Natural killer cell (primary cell): ENCODE measurements around the gene YPEL1. TPM values are rescaled to one million over a fixed set of nuclear protein-coding genes. Genes with fewer than 3 reads are reported as not detected.

Source experiments
- ATAC-seq, 3 donors: fragments of 150-1000 bp in 2 of 3; fragments of 200-7000 bp in 1 of 3; cut with Tn5 transposase; 1 replicate in 1 of 3; 2 replicates in 2 of 3; pipeline ENCODE4 v1.10.0; 2021; ENCODE audit warnings: mild to moderate bottlenecking in 2 of 3, moderate library complexity in 2 of 3
- DNase-seq, 2 donors: peaks; one replicate each; pipeline versions ENCODE4 v3.0.0 to v3.0.0-alpha.2; 2013 to 2021; ENCODE audit warnings: mixed read lengths in 1 of 2
- H3K27ac ChIP-seq: one replicate; pipeline ENCODE4 v1.5.1; 2013; ENCODE audit warnings: mild to moderate bottlenecking, low read length
- H3K27me3 ChIP-seq: one replicate; pipeline ENCODE4 v1.6.1; 2013; ENCODE audit warnings: low read length; ENCODE audit not compliant: control insufficient read depth, insufficient read depth
- H3K36me3 ChIP-seq: one replicate; pipeline ENCODE4 v1.6.1; 2013; ENCODE audit warnings: low read length; ENCODE audit not compliant: control insufficient read depth, insufficient read depth
- H3K4me1 ChIP-seq: one replicate; pipeline ENCODE4 v1.6.1; 2013; ENCODE audit warnings: low read length; ENCODE audit not compliant: control insufficient read depth, insufficient read depth
- H3K4me3 ChIP-seq: one replicate; pipeline ENCODE4 v1.5.1; 2013; ENCODE audit warnings: low read length
- H3K9me3 ChIP-seq: one replicate; pipeline ENCODE4 v1.6.1; 2013; ENCODE audit warnings: low read length; ENCODE audit not compliant: control insufficient read depth, insufficient read depth
- H3K27ac Mint-ChIP-seq, 2 donors: one replicate each; pipeline ENCODE4 v1.8.0; 2022; ENCODE audit warnings: mild to moderate bottlenecking in 2 of 2, mixed read lengths in 2 of 2, moderate library complexity in 1 of 2
- H3K27me3 Mint-ChIP-seq, 2 donors: one replicate each; pipeline ENCODE4 v1.8.0; 2022; ENCODE audit warnings: low read depth in 2 of 2, mixed read lengths in 2 of 2
- H3K36me3 Mint-ChIP-seq: one replicate; pipeline ENCODE4 v1.8.0; 2022; ENCODE audit warnings: mixed read lengths
- H3K4me1 Mint-ChIP-seq, 2 donors: one replicate each; pipeline ENCODE4 v1.8.0; 2022; ENCODE audit warnings: mixed read lengths in 2 of 2
- H3K4me3 Mint-ChIP-seq: one replicate; pipeline ENCODE4 v1.8.0; 2022; ENCODE audit warnings: mild to moderate bottlenecking, moderate library complexity, mixed read lengths
- H3K9me3 Mint-ChIP-seq, 2 donors: one replicate each; pipeline ENCODE4 v1.8.0; 2022; ENCODE audit warnings: mixed read lengths in 2 of 2
- WGBS: methylation state at CpG from one replicate; pipeline ENCODE4 v1.1.7; 2013; ENCODE audit warnings: missing lambda C conversion rate; ENCODE audit not compliant: insufficient coverage; 5-methylcytosine and 5-hydroxymethylcytosine counted together
- intact Hi-C: fragments of 100-400 bp; cut with micrococcal nuclease; formaldehyde crosslinking; loops from one replicate; pipeline ENCODE4 v1.14.2; 2022
- total RNA-seq, 4 donors: library from RNA; stranded (reverse); fragments of 120-200 nt in 1 of 4; gene quantifications; one replicate each; pipeline versions ENCODE4 v1.2.3 to v1.2.4, GENCODE V29; 2013 to 2022
- TF ChIP-seq, protein P1 (sequence below): fragments of 200-600 bp; IDR thresholded peaks from one replicate; pipeline ENCODE4 v1.8.0; 2022; ENCODE audit warnings: antibody characterized with exemption

Gene YPEL1
- total RNA-seq, 3 donors from 2014 or later (not counting 1 experiment from before 2014, with no cell fraction given), result 59.9 to 86.3 (median 68.8) TPM

DNA sequence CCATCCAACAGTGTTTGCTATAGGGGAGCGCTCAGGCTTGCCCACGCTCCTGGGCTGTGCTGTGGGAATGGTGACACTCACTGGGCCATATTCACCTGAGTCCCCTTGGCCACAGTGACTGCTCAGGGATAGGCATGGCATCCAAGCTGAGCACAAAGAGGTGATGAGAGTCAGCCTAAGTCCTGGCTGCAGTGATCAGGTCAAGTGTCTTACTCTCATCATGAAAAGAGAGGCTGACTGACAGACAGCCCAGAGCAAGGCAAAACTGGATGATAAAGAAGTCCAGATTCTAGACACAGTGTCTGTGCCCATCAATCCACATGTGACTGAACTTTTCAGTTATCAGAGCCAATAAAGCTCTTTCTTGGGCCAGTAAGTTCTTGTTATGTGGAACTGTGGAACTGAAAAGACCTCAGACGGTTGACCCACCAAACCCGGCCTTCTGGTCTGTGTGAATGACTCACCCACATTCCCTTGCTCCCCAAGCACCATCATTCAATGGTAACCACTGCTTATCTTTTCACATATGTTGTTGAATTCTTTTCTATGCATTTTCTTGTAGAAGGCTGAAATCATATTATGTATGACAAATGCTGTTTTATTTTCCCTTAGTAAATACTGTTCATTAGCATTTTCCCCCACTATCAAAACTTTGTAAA lies 43.2 kb upstream of the YPEL1 start:
- Histone ChIP-seq H3K4me3 (no peak overlapping the region), H3K36me3 (peaks cover 26% of the 10 kb centered on the region), H3K27ac (peak overlapping the region; percentile 1), H3K9me3 (no peaks in the 10 kb centered on the region), H3K4me1 (peaks cover 30% of the 10 kb centered on the region), H3K27me3 (no peaks in the 10 kb centered on the region)
- Mint-ChIP-seq H3K4me3 (peak overlapping the region; percentile 54), H3K27ac (peak overlapping the region; percentile 23 to 87), H3K9me3 (no peaks in the 10 kb centered on the region), H3K27me3 (no peaks in the 10 kb centered on the region), H3K4me1 (peaks cover 35 to 54% of the 10 kb centered on the region in 2 donors), H3K36me3 (peaks cover 7% of the 10 kb centered on the region)
- ATAC-seq, result peak in 1 of 3 donors; percentile 11
- WGBS, result 90% methylated on average over 2 of the region's 4 CpGs
- TF ChIP-seq, protein P1, sequence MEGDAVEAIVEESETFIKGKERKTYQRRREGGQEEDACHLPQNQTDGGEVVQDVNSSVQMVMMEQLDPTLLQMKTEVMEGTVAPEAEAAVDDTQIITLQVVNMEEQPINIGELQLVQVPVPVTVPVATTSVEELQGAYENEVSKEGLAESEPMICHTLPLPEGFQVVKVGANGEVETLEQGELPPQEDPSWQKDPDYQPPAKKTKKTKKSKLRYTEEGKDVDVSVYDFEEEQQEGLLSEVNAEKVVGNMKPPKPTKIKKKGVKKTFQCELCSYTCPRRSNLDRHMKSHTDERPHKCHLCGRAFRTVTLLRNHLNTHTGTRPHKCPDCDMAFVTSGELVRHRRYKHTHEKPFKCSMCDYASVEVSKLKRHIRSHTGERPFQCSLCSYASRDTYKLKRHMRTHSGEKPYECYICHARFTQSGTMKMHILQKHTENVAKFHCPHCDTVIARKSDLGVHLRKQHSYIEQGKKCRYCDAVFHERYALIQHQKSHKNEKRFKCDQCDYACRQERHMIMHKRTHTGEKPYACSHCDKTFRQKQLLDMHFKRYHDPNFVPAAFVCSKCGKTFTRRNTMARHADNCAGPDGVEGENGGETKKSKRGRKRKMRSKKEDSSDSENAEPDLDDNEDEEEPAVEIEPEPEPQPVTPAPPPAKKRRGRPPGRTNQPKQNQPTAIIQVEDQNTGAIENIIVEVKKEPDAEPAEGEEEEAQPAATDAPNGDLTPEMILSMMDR, result no peak
- DNase-seq, result no peak
- intact Hi-C loops, result no loop called here

DNA sequence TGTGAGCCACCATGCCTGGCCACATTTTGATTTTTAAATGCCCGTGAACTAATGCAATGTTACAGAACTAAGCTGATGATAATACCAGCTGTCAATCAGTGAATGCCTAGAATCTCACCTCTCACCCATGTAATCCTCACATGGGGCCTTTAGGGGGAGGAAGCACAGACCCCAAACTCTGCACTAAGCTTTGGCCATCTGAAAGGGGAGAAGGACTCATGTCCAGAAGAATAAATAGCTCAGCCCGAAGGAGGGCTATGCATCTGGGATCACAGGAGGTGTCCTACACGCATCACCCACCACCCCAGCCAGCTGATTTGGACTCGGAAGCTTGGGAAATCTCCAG lies 36.0 kb upstream of the YPEL1 start:
- Mint-ChIP-seq H3K4me1 (peaks cover 48 to 76% of the 10 kb centered on the region in 2 donors), H3K27ac (peak overlapping the region; percentile 88 to 95), H3K27me3 (no peaks in the 10 kb centered on the region), H3K4me3 (peak overlapping the region; percentile 87), H3K36me3 (peaks cover 7% of the 10 kb centered on the region), H3K9me3 (no peaks in the 10 kb centered on the region)
- Histone ChIP-seq H3K27me3 (no peaks in the 10 kb centered on the region), H3K9me3 (no peaks in the 10 kb centered on the region), H3K4me1 (peaks cover 72% of the 10 kb centered on the region), H3K36me3 (peaks cover 42% of the 10 kb centered on the region), H3K27ac (peak overlapping the region; percentile 63), H3K4me3 (no peak overlapping the region)
- DNase-seq (no peak), ATAC-seq (no peak)
- intact Hi-C loops, result loop anchor here (5.0 kb wide), 1 partner anchor 61 kb away; no protein-coding TSS in a partner anchor
- whole genome bisulfite sequencing, result 52% methylated on average over 3 of the region's 4 CpGs
- TF ChIP-seq, protein P1, result no peak

DNA sequence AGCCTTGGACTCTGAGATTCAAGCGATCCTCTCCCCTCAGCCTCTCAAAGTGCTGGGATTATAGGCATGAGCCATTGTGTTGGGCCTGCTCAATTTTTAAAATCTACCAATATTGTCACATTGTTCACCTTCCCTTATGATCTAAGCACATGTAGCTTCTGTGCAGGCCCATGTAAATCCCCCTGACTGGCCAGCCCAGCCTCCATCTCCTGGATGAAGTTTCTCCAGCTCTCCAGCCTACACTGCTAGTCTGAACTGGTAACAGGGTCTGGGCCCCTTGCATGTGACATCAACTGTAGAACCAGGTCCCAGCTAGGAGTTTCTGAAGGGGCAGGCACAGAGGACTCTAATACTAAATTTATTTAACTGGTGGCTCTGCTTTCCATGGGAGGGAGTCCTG lies 32.8 kb upstream of the YPEL1 start:
- peaks cover 55% of the 10 kb centered on the region for H3K36me3 ChIP-seq
- TF ChIP-seq, protein P1, result no peak
- ATAC-seq (no peak), DNase-seq (no peak)
- Mint-ChIP-seq H3K9me3 (no peaks in the 10 kb centered on the region), H3K27me3 (no peaks in the 10 kb centered on the region), H3K27ac (peak overlapping the region; percentile 98 to 99), H3K4me3 (peak overlapping the region; percentile 64), H3K36me3 (peaks cover 7% of the 10 kb centered on the region), H3K4me1 (peaks cover 80 to 86% of the 10 kb centered on the region in 2 donors)
- H3K4me1 ChIP-seq, result peaks cover 96% of the 10 kb centered on the region
- H3K9me3 ChIP-seq, result no peaks in the 10 kb centered on the region
- peak overlapping the region; percentile 64 for H3K27ac ChIP-seq
- H3K4me3 ChIP-seq, result no peak overlapping the region
- H3K27me3 ChIP-seq, result no peaks in the 10 kb centered on the region
- intact Hi-C loops, result no loop called here
- 100% methylated on average over 1 of the region's 1 CpG for WGBS
